B cell (primary cell): ENCODE data around the gene MRPS6.

Experiments
- EZH2 ChIP-seq: IDR thresholded peaks from 2 replicates; pipeline ENCODE4 v1.6.1; 2012; ENCODE audit warnings: borderline replicate concordance, low read depth, mild to moderate bottlenecking, moderate library complexity, low read length; ENCODE audit not compliant: insufficient read depth, poor library complexity, severe bottlenecking
- TF ChIP-seq, protein P1 (sequence below): fragments of 200-600 bp; IDR thresholded peaks from one replicate; pipeline ENCODE4 v1.8.0; 2022; ENCODE audit warnings: antibody characterized with exemption, mild to moderate bottlenecking

DNA sequence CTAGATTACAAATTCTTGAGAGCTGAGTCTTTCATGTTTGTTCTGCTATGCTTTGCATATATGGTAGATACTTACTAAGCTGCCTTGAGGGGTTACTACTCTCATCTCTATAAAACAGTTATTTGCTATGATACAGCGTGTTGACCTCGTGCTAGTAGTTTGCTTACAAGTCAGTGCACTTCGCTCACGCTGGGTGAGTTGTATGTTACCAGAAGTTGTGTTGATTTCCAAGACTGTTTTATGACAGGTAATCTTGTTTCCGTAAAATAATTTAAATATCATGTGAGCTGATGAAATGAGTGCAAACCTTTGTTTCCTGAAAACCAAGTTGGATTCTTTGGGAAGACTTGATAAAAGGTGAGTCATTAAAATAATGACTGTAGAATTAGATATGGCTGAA, 7.3 kb downstream of the MRPS6 start:
- TF ChIP-seq, protein P1, sequence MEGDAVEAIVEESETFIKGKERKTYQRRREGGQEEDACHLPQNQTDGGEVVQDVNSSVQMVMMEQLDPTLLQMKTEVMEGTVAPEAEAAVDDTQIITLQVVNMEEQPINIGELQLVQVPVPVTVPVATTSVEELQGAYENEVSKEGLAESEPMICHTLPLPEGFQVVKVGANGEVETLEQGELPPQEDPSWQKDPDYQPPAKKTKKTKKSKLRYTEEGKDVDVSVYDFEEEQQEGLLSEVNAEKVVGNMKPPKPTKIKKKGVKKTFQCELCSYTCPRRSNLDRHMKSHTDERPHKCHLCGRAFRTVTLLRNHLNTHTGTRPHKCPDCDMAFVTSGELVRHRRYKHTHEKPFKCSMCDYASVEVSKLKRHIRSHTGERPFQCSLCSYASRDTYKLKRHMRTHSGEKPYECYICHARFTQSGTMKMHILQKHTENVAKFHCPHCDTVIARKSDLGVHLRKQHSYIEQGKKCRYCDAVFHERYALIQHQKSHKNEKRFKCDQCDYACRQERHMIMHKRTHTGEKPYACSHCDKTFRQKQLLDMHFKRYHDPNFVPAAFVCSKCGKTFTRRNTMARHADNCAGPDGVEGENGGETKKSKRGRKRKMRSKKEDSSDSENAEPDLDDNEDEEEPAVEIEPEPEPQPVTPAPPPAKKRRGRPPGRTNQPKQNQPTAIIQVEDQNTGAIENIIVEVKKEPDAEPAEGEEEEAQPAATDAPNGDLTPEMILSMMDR, result no peak
- TF ChIP-seq EZH2, result no peak
